Panc1 (cell line): ENCODE measurements around the gene NYAP2.

Experiments used
- CTCF ChIP-seq: fragments of 450-650 bp; IDR thresholded peaks from 2 replicates; pipeline ENCODE4 v1.5.1; 2017; ENCODE audit warnings: mild to moderate bottlenecking
- POLR2AphosphoS5 ChIP-seq: IDR thresholded peaks from 2 replicates; pipeline ENCODE4 v1.6.1; 2012; ENCODE audit warnings: mild to moderate bottlenecking, low read depth, low read length, moderate library complexity
- SIN3A ChIP-seq: IDR thresholded peaks from 2 replicates; pipeline ENCODE4 v1.6.1; 2012; ENCODE audit warnings: low read depth, mild to moderate bottlenecking, low read length, moderate library complexity, borderline replicate concordance; ENCODE audit not compliant: insufficient read depth
- TCF7L2 ChIP-seq: IDR thresholded peaks from 2 replicates; pipeline ENCODE4 v1.6.1; 2011; ENCODE audit warnings: mild to moderate bottlenecking, low read depth, low read length, inconsistent platforms
- TF ChIP-seq, protein P1 (sequence below), 2 experiments: IDR thresholded peaks; 2 replicates each; pipeline ENCODE4 v1.6.1; 2011 to 2012; ENCODE audit warnings: low read depth in 2 of 2, control low read depth in 1 of 2, low read length in 1 of 2, mild to moderate bottlenecking in 1 of 2, moderate library complexity in 1 of 2; ENCODE audit not compliant: insufficient read depth in 1 of 2

DNA sequence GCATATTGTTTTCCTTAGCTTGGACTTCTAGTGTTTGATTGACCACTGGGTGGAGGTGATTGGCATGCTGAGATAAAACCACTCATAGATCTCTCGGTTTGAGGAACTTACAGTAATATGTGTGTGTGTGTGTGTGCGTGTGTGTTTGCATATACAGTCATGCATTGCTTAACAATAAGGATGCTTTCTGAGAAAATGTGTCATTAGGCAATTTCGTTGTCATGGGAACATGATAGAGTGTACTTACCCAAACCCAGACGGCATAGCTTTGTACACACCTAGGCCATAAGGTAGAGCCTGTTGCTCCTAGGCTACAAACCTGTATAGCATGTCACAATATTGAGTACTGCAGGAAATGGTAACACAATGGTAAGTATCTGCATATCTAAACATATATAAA lies 167.3 kb downstream of the NYAP2 start:
- TF ChIP-seq CTCF (no peak), POLR2AphosphoS5 (no peak), TCF7L2 (no peak), SIN3A (no peak)
- TF ChIP-seq, protein P1, sequence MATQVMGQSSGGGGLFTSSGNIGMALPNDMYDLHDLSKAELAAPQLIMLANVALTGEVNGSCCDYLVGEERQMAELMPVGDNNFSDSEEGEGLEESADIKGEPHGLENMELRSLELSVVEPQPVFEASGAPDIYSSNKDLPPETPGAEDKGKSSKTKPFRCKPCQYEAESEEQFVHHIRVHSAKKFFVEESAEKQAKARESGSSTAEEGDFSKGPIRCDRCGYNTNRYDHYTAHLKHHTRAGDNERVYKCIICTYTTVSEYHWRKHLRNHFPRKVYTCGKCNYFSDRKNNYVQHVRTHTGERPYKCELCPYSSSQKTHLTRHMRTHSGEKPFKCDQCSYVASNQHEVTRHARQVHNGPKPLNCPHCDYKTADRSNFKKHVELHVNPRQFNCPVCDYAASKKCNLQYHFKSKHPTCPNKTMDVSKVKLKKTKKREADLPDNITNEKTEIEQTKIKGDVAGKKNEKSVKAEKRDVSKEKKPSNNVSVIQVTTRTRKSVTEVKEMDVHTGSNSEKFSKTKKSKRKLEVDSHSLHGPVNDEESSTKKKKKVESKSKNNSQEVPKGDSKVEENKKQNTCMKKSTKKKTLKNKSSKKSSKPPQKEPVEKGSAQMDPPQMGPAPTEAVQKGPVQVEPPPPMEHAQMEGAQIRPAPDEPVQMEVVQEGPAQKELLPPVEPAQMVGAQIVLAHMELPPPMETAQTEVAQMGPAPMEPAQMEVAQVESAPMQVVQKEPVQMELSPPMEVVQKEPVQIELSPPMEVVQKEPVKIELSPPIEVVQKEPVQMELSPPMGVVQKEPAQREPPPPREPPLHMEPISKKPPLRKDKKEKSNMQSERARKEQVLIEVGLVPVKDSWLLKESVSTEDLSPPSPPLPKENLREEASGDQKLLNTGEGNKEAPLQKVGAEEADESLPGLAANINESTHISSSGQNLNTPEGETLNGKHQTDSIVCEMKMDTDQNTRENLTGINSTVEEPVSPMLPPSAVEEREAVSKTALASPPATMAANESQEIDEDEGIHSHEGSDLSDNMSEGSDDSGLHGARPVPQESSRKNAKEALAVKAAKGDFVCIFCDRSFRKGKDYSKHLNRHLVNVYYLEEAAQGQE (IDR thresholded peaks at IDR 0.05; ENCODE audit: insufficient read depth in 1 of 2, low read depth in 2 of 2, low read length in 1 of 2) = no peak
